PC-9 (cell line): ENCODE results near the gene SCAF8.

Experiments used
- CTCF ChIP-seq: fragments of 200-600 bp; sonication (generic); conservative IDR thresholded peaks from 2 replicates; pipeline ENCODE4 v1.6.1; 2017; ENCODE audit warnings: mixed run types, antibody characterized with exemption, mild to moderate bottlenecking, moderate library complexity
- EZH2 ChIP-seq: fragments of 200-600 bp; sonication (generic); IDR thresholded peaks from 2 replicates; pipeline ENCODE4 v1.8.0; 2017; ENCODE audit warnings: antibody characterized with exemption, low read depth

GRCh38 chr6:154814063-154814462 is 80.8 kb downstream of the SCAF8 start:
- no peak for TF ChIP-seq CTCF
- TF ChIP-seq EZH2: no peak
